Transverse colon (tissue), 4 donors: ENCODE data around the gene THBD. TPM values are rescaled to one million over a fixed set of nuclear protein-coding genes. Genes with fewer than 3 reads are reported as not detected.

Source experiments
- DNase-seq: peaks from one replicate; pipeline ENCODE4 v3.0.0-alpha.2; 2019
- H3K27ac ChIP-seq, 4 donors: fragments of 200-600 bp; sonication (generic); 2 replicates each; pipeline ENCODE4 v1.5.1; 2016 to 2018; ENCODE audit warnings: inconsistent platforms in 4 of 4
- H3K27me3 ChIP-seq: fragments of 200-600 bp; sonication (generic); 2 replicates; pipeline ENCODE4 v1.5.1; 2017; ENCODE audit warnings: inconsistent platforms
- H3K36me3 ChIP-seq, 4 donors: fragments of 200-600 bp; sonication (generic); 2 replicates each; pipeline ENCODE4 v1.5.1; 2017 to 2019; ENCODE audit warnings: inconsistent platforms in 4 of 4
- H3K4me1 ChIP-seq, 4 donors: fragments of 200-600 bp; sonication (generic); 2 replicates each; pipeline ENCODE4 v1.5.1; 2017 to 2020; ENCODE audit warnings: inconsistent platforms in 4 of 4
- H3K4me3 ChIP-seq, 4 donors: fragments of 200-600 bp; sonication (generic); 1 replicate in 1 of 4; 2 replicates in 3 of 4; pipeline versions ENCODE4 v1.5.1 to v1.6.1; 2017 to 2019; ENCODE audit warnings: inconsistent platforms in 4 of 4
- H3K9me3 ChIP-seq, 2 donors: fragments of 200-600 bp; sonication (generic); 2 replicates each; pipeline ENCODE4 v1.5.1; 2017 to 2019; ENCODE audit warnings: inconsistent platforms in 2 of 2
- EP300 ChIP-seq: sonication (generic); formaldehyde crosslinking; IDR thresholded peaks from one replicate; pipeline ENCODE4 v1.6.1; 2017; ENCODE audit warnings: antibody characterized with exemption, low read depth
- POLR2A ChIP-seq: fragments of 450-650 bp; IDR thresholded peaks from one replicate; pipeline ENCODE4 v1.6.1; 2016; ENCODE audit warnings: antibody characterized with exemption, mild to moderate bottlenecking, moderate library complexity
- POLR2AphosphoS5 ChIP-seq, 3 donors: sonication (generic); formaldehyde crosslinking; IDR thresholded peaks; one replicate each; pipeline ENCODE4 v1.6.1; 2016; ENCODE audit warnings: antibody characterized with exemption in 3 of 3
- WGBS, 2 donors: methylation state at CpG; one replicate each; pipeline ENCODE4 v1.1.5; 2018; ENCODE audit warnings: low coverage in 1 of 2; 5-methylcytosine and 5-hydroxymethylcytosine counted together
- in situ Hi-C, 4 donors: fragments of 200-750 bp; cut with MboI; loops; one replicate each; pipeline versions ENCODE4 v1.15.0 to v1.15.1; 2017; ENCODE audit warnings: low sequenced_read_pairs in 3 of 4, low pct_ligation_motif_present in 1 of 4, low pct_unique_long_range_greater_than_20kb in 1 of 4
- intact Hi-C: fragments of 100-400 bp; cut with DNase I; formaldehyde crosslinking; loops from one replicate; pipeline ENCODE4 v1.15.1; 2023; ENCODE audit warnings: low total_unique reads
- total RNA-seq, 4 donors: library from RNA; depleted of rRNA; stranded (reverse); fragments of >200 nt; gene quantifications; one replicate each; pipeline ENCODE4 v1.1.0, GENCODE V29; 2016
- TF ChIP-seq, protein P1 (sequence below), 5 experiments: fragments of 200-600 bp in 3 of 5; fragments of 450-650 bp in 2 of 5; sonication (generic) in 3 of 5; IDR thresholded peaks; 1 replicate in 2 of 5; 2 replicates in 3 of 5; pipeline ENCODE4 v1.5.1; 2016 to 2017; ENCODE audit warnings: antibody characterized with exemption in 5 of 5, inconsistent platforms in 3 of 5, mild to moderate bottlenecking in 2 of 5, moderate library complexity in 1 of 5

The THBD gene
- total RNA-seq, 4 donors from 2014 or later: 7.8 to 30.3 (median 18.6) TPM

- Histone ChIP-seq H3K4me1 (peaks cover 5 to 23% (median 7%) of the 10 kb centered on the region in 4 donors), H3K4me3 (no peak overlapping the region), H3K27ac (no peak overlapping the region), H3K36me3 (no peaks in the 10 kb centered on the region), H3K27me3 (no peaks in the 10 kb centered on the region), H3K9me3 (no peaks in the 10 kb centered on the region)
- DNase-seq: no peak
- in situ Hi-C loops (no loop called here), intact Hi-C loops (no loop called here)
- WGBS, 2 donors: 48 to 77% methylated on average over 1 of the region's 1 CpG
- TF ChIP-seq, protein P1, sequence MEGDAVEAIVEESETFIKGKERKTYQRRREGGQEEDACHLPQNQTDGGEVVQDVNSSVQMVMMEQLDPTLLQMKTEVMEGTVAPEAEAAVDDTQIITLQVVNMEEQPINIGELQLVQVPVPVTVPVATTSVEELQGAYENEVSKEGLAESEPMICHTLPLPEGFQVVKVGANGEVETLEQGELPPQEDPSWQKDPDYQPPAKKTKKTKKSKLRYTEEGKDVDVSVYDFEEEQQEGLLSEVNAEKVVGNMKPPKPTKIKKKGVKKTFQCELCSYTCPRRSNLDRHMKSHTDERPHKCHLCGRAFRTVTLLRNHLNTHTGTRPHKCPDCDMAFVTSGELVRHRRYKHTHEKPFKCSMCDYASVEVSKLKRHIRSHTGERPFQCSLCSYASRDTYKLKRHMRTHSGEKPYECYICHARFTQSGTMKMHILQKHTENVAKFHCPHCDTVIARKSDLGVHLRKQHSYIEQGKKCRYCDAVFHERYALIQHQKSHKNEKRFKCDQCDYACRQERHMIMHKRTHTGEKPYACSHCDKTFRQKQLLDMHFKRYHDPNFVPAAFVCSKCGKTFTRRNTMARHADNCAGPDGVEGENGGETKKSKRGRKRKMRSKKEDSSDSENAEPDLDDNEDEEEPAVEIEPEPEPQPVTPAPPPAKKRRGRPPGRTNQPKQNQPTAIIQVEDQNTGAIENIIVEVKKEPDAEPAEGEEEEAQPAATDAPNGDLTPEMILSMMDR (IDR thresholded peaks at IDR 0.05): no peak
- TF ChIP-seq EP300: no peak
- no peak for TF ChIP-seq POLR2AphosphoS5 (IDR thresholded peaks at IDR 0.05)
- TF ChIP-seq POLR2A: no peak
These were observed 8.8 kb upstream of the THBD start for GRCh38 chr20:23058240-23058639.

DNA sequence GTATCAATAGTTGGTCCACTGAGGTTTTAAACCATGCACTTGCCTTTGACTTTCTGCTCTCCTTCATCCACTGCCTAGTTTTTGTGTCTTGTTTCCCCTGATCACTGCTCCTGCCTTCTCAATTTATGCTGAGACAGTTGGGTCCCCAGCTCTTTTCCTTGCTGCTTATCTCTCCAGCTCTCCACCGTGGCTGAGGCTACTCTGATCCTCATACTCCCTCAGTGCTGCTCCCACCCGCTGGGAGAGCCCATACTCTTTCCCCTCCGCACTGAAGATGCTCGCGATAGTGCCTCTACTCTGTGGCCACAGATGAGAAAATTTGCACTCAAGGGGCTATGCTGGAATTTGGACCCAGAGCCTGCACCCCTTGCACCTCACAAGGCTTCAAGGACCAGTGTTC is 3.4 kb upstream of the THBD start:
- no peaks in the 10 kb centered on the region for H3K9me3 ChIP-seq
- 82% methylated on average over 5 of the region's 5 CpGs; no CpG with 5 or more reads in 1 of the 2 donors for WGBS, 2 donors
- peaks cover 7 to 32% (median 26%) of the 10 kb centered on the region in 4 donors for H3K4me1 ChIP-seq
- in situ Hi-C loops (no loop called here), intact Hi-C loops (no loop called here)
- H3K27me3 ChIP-seq: peaks cover 43% of the 10 kb centered on the region
- H3K36me3 ChIP-seq: no peaks in the 10 kb centered on the region
- H3K4me3 ChIP-seq: no peak overlapping the region
- no peak for TF ChIP-seq POLR2A
- TF ChIP-seq POLR2AphosphoS5 (IDR thresholded peaks at IDR 0.05): no peak
- TF ChIP-seq, protein P1 (IDR thresholded peaks at IDR 0.05): no peak
- no peak for TF ChIP-seq EP300
- no peak for DNase-seq
- H3K27ac ChIP-seq: no peak overlapping the region

GRCh38 chr20:23050847-23051627 is 1.6 kb upstream of the THBD start:
- Histone ChIP-seq H3K9me3 (no peaks in the 10 kb centered on the region), H3K27me3 (peaks cover 62% of the 10 kb centered on the region), H3K4me3 (peak overlapping the region in 3 of 4 donors; percentile 7 to 51 (median 33)), H3K27ac (peak overlapping the region; percentile 65 to 79 (median 73)), H3K36me3 (no peaks in the 10 kb centered on the region), H3K4me1 (peaks cover 7 to 36% (median 26%) of the 10 kb centered on the region in 4 donors)
- in situ Hi-C loops: no loop called here
- TF ChIP-seq POLR2AphosphoS5 (IDR thresholded peaks at IDR 0.05) (peak in 1 of 3 donors; percentile 13), EP300 (no peak)
- TF ChIP-seq, protein P1 (IDR thresholded peaks at IDR 0.05): peak; percentile 35 to 48 (median 45)
- DNase-seq: peak; percentile 54
- intact Hi-C loops: no loop called here
- WGBS, 2 donors: 0 to 22% methylated on average over 1 to 36 of the region's 46 CpGs

- intact Hi-C loops: no loop called here
- peak overlapping the region; percentile 16 to 51 (median 29) for H3K4me3 ChIP-seq
- no peaks in the 10 kb centered on the region for H3K36me3 ChIP-seq
- no peaks in the 10 kb centered on the region for H3K9me3 ChIP-seq
- peaks cover 65% of the 10 kb centered on the region for H3K27me3 ChIP-seq
- H3K27ac ChIP-seq: peak overlapping the region; percentile 65 to 79 (median 73)
- in situ Hi-C loops: no loop called here
- peaks cover 7 to 36% (median 26%) of the 10 kb centered on the region in 4 donors for H3K4me1 ChIP-seq
- WGBS, 2 donors: 3% methylated on average over 47 of the region's 48 CpGs; no CpG with 5 or more reads in 1 of the 2 donors
- no peak for DNase-seq
- no peak for TF ChIP-seq POLR2A
- TF ChIP-seq, protein P1 (IDR thresholded peaks at IDR 0.05): no peak
- no peak for TF ChIP-seq EP300
- TF ChIP-seq POLR2AphosphoS5 (IDR thresholded peaks at IDR 0.05): no peak
These were observed 785 bp upstream of the THBD start for GRCh38 chr20:23050076-23050838.
